Testis (tissue), 3 donors: ENCODE results near the gene HSPB6. TPM values are rescaled to one million over a fixed set of nuclear protein-coding genes. Genes with fewer than 3 reads are reported as not detected.

Experiments
- DNase-seq: peaks from one replicate; pipeline ENCODE4 v3.0.0-alpha.2; 2019
- H3K27ac ChIP-seq, 2 donors: fragments of 200-600 bp; sonication (generic); one replicate each; pipeline ENCODE4 v1.5.1; 2019
- H3K27me3 ChIP-seq: fragments of 200-600 bp; sonication (generic); one replicate; pipeline ENCODE4 v1.5.1; 2019
- H3K36me3 ChIP-seq: fragments of 200-600 bp; sonication (generic); one replicate; pipeline ENCODE4 v1.5.1; 2017; ENCODE audit warnings: low read depth; ENCODE audit errors: missing control alignments
- H3K4me1 ChIP-seq: fragments of 200-600 bp; sonication (generic); one replicate; pipeline ENCODE4 v1.5.1; 2019
- H3K4me3 ChIP-seq, 2 donors: fragments of 200-600 bp; sonication (generic); one replicate each; pipeline ENCODE4 v1.5.1; 2017 to 2019
- H3K9me3 ChIP-seq: fragments of 200-600 bp; sonication (generic); one replicate; pipeline ENCODE4 v1.5.1; 2017
- POLR2A ChIP-seq: fragments of 450-650 bp; IDR thresholded peaks from one replicate; pipeline ENCODE4 v1.6.1; 2017; ENCODE audit warnings: antibody characterized with exemption, mild to moderate bottlenecking, moderate library complexity
- WGBS, 2 donors: methylation state at CpG; one replicate each; pipeline ENCODE4 v1.1.5; 2018; 5-methylcytosine and 5-hydroxymethylcytosine counted together
- intact Hi-C: fragments of 100-400 bp; cut with DNase I; formaldehyde crosslinking; loops from one replicate; pipeline ENCODE4 v1.15.1; 2023; ENCODE audit warnings: low total_unique reads
- polyA plus RNA-seq: library from polyadenylated mRNA; stranded (reverse); fragments of 350-450 nt; fragmentation: Illumina TruSeq; extraction: RNeasy Lipid Tissue Mini Kit (QIAGEN cat#74804); gene quantifications from one replicate; pipeline ENCODE4 v1.2.3, GENCODE V29; 2014; ENCODE audit warnings: low read depth, low replicate concordance; ENCODE audit not compliant: insufficient read depth
- total RNA-seq, 2 donors: library from RNA; depleted of rRNA; stranded (reverse); fragments of >200 nt; gene quantifications; one replicate each; pipeline ENCODE4 v1.2.3, GENCODE V29; 2016
- TF ChIP-seq, protein P1 (sequence below), 3 experiments: fragments of 450-650 bp in 2 of 3; fragments of 200-600 bp in 1 of 3; sonication (generic) in 1 of 3; IDR thresholded peaks; one replicate each; pipeline ENCODE4 v1.5.1; 2016 to 2019; ENCODE audit warnings: antibody characterized with exemption in 3 of 3, mild to moderate bottlenecking in 2 of 3, moderate library complexity in 1 of 3

Gene HSPB6
- total and polyA plus RNA-seq, 3 donors from 2014 or later, result 50.9 to 146 (median 57.1) TPM

DNA sequence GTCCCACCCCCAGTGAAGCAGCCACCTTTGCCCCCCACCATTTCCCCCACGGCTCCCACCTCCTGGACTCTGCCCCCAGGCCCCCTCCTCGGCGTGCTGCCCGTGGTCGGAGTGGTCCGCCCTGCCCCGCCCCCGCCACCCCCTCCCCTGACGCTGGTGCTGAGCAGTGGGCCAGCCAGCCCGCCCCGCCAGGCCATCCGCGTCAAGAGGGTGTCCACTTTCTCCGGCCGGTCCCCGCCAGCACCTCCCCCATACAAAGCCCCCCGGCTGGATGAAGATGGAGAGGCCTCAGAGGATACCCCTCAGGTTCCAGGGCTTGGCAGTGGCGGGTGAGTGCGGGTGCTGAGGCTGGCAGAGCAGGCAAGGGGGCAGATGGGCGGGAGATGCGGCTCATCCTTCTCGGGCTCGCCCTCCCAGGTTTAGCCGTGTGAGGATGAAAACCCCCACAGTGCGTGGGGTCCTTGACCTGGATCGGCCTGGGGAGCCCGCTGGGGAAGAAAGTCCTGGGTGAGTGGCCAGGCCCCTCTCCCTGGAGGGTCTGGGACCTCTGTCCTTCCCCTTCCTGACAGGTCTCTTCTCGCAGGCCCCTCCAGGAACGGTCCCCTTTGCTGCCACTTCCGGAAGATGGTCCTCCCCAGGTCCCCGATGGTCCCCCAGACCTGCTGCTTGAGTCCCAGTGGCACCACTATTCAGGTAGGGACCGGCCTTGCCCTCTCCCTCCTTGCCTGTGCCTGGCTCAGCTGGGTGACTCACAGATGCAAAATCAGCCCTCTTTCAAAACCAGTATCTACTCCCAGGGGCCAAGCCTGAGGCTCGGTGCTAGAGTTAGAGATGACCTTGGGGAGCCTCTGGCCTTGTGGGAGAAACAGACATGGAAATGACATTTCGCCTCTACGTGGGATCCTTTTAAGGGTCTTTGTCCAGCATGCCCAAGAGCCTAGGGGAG, 23.4 kb downstream of the HSPB6 start:
- Histone ChIP-seq H3K9me3 (no peaks in the 10 kb centered on the region), H3K27me3 (no peaks in the 10 kb centered on the region), H3K4me3 (no peak overlapping the region), H3K4me1 (no peaks in the 10 kb centered on the region), H3K36me3 (no peaks in the 10 kb centered on the region), H3K27ac (no peak overlapping the region)
- TF ChIP-seq POLR2A, result no peak
- TF ChIP-seq, protein P1, sequence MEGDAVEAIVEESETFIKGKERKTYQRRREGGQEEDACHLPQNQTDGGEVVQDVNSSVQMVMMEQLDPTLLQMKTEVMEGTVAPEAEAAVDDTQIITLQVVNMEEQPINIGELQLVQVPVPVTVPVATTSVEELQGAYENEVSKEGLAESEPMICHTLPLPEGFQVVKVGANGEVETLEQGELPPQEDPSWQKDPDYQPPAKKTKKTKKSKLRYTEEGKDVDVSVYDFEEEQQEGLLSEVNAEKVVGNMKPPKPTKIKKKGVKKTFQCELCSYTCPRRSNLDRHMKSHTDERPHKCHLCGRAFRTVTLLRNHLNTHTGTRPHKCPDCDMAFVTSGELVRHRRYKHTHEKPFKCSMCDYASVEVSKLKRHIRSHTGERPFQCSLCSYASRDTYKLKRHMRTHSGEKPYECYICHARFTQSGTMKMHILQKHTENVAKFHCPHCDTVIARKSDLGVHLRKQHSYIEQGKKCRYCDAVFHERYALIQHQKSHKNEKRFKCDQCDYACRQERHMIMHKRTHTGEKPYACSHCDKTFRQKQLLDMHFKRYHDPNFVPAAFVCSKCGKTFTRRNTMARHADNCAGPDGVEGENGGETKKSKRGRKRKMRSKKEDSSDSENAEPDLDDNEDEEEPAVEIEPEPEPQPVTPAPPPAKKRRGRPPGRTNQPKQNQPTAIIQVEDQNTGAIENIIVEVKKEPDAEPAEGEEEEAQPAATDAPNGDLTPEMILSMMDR (IDR thresholded peaks at IDR 0.05), result no peak
- WGBS, 2 donors, result 86 to 92% methylated on average over 29 to 34 of the region's 35 CpGs
- DNase-seq, result no peak
- intact Hi-C loops, result no loop called here

DNA sequence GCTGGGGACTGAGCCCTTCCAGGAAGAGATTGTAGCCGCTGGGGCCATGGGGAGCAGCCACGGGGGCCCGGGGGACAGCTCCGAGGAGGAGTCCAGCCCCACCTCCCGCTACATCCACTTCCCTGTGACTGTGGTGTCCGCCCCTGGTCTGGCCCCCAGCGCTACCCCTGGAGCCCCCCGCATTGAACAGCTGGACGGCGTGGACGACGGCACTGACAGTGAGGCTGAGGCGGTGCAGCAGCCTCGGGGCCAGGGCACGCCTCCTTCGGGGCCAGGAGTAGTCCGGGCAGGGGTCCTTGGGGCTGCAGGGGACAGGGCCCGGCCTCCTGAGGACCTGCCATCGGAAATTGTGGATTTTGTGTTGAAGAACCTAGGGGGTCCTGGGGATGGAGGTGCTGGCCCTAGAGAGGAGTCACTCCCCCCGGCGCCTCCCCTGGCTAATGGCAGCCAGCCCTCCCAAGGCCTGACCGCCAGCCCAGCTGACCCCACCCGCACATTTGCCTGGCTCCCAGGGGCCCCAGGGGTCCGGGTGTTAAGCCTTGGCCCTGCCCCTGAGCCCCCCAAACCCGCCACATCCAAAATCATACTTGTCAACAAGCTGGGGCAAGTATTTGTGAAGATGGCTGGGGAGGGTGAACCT, 24.2 kb downstream of the HSPB6 start:
- no peak for TF ChIP-seq POLR2A
- TF ChIP-seq, protein P1 (IDR thresholded peaks at IDR 0.05), result no peak
- Histone ChIP-seq H3K27me3 (no peaks in the 10 kb centered on the region), H3K36me3 (no peaks in the 10 kb centered on the region), H3K27ac (no peak overlapping the region), H3K4me3 (no peak overlapping the region), H3K9me3 (no peaks in the 10 kb centered on the region), H3K4me1 (no peaks in the 10 kb centered on the region)
- 84 to 89% methylated on average over 10 to 25 of the region's 25 CpGs for WGBS, 2 donors
- no peak for DNase-seq
- intact Hi-C loops, result no loop called here

DNA sequence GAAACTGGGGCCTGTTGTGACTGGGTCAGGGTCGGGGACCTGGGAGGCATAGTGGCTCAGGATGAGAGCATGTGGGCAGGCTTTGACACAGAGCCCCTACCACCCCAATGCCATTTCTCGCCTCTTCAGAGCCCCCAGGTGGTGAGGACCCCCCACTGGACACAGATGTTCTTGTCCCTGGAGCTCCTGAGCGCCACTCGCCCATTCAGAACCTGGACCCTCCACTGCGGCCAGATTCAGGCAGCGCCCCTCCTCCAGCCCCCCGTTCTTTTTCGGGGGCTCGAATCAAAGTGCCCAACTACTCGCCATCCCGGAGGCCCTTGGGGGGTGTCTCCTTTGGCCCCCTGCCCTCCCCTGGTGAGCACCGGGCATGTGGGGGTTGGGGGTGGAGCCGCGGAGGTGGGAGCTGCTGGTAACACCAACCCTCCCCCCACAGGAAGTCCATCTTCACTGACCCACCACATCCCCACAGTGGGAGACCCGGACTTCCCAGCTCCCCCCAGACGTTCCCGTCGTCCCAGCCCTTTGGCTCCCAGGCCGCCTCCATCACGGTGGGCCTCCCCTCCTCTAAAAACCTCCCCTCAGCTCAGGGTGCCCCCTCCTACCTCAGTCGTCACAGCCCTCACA, 24.9 kb downstream of the HSPB6 start:
- no peak overlapping the region for H3K27ac ChIP-seq
- 79 to 85% methylated on average over 14 to 21 of the region's 21 CpGs for WGBS, 2 donors
- no peaks in the 10 kb centered on the region for H3K36me3 ChIP-seq
- intact Hi-C loops, result no loop called here
- TF ChIP-seq, protein P1 (IDR thresholded peaks at IDR 0.05), result no peak
- no peak for TF ChIP-seq POLR2A
- DNase-seq, result no peak
- no peak overlapping the region for H3K4me3 ChIP-seq
- H3K27me3 ChIP-seq, result no peaks in the 10 kb centered on the region
- no peaks in the 10 kb centered on the region for H3K9me3 ChIP-seq
- no peaks in the 10 kb centered on the region for H3K4me1 ChIP-seq

DNA sequence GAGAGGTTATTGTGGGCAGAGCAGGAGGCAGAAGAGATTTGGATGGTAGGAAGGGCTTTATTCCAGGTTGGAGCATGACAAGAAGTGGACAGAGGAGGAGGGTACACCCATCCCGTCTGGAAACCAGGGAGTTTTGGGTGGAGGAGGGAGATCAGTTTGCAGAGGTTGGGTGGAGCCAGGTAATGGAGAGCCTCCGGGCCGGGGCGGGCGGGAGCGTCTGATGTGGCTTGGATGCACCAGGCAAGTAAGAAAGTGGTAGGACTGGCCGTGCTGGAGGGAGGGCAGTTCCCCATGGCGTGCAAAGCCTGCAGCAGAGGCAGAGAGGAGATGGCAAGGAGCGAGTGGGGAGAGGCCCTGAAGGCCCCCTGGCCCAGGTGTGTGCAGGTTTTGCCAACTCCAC, 25.5 kb downstream of the HSPB6 start:
- no peak for DNase-seq
- Histone ChIP-seq H3K4me3 (no peak overlapping the region), H3K36me3 (no peaks in the 10 kb centered on the region), H3K9me3 (no peaks in the 10 kb centered on the region), H3K27ac (no peak overlapping the region), H3K27me3 (no peaks in the 10 kb centered on the region), H3K4me1 (no peaks in the 10 kb centered on the region)
- TF ChIP-seq, protein P1 (IDR thresholded peaks at IDR 0.05), result no peak
- no peak for TF ChIP-seq POLR2A
- intact Hi-C loops, result no loop called here
- 83 to 87% methylated on average over 9 of the region's 9 CpGs for WGBS, 2 donors
